ENCODE measurements around the gene CDH12. TPM values are rescaled to one million over a fixed set of nuclear protein-coding genes. Genes with fewer than 3 reads are reported as not detected.

The CDH12 gene
- total RNA-seq, 1 experiment from 2014 or later: not detected

GRCh38 chr5:21807953-21808352 lies 1045.2 kb downstream of the CDH12 start:
- RAD21 ChIA-PET (ENCODE audit: low non-redundant PET in 1 of 2, low total read pairs in 2 of 2, uncharacterized antibody in 2 of 2, unreplicated experiment in 2 of 2): no interaction called here
- POLR2A ChIA-PET: no interaction called here
- no peak overlapping the region for H2AFZ ChIP-seq (ENCODE audit: low read depth, low read length, poor library complexity, severe bottlenecking)
- H3K9me2 ChIP-seq (ENCODE audit: insufficient read depth): no peaks in the 10 kb centered on the region
- intact Hi-C loops (cut with micrococcal nuclease): no loop called here
- no peaks in the 10 kb centered on the region for H3K36me3 ChIP-seq (ENCODE audit: control insufficient read depth in 1 of 2, insufficient read depth in 2 of 2, low read length in 2 of 2)
- no peak overlapping the region for H3K4me2 ChIP-seq (ENCODE audit: low read length)
- DNase-seq (ENCODE audit: low read depth, low spot score): no peak
- no peak overlapping the region for H3K4me3 ChIP-seq (replicated peaks in 1 of 2; ENCODE audit: low read depth in 1 of 2, low read length in 2 of 2)
- no peak overlapping the region for H3K9ac ChIP-seq (ENCODE audit: low read length)
- no peaks in the 10 kb centered on the region for H3K79me2 ChIP-seq (ENCODE audit: insufficient read depth, low read length)
- H4K20me1 ChIP-seq (ENCODE audit: insufficient read depth): no peaks in the 10 kb centered on the region
- no peak overlapping the region for H3K27ac ChIP-seq (ENCODE audit: low read depth, low read length)
- H3K4me1 ChIP-seq (ENCODE audit: control insufficient read depth in 1 of 2, insufficient read depth in 2 of 2, low read length in 2 of 2): no peaks in the 10 kb centered on the region
- no TSS peak for BruUV-seq (replicated peaks)
- H3K27me3 ChIP-seq (ENCODE audit: insufficient read depth, low read length): no peaks in the 10 kb centered on the region
- no peak for ATAC-seq
- peaks cover 16 to 22% of the 10 kb centered on the region in 2 experiments; a peak in 3 of 4 replicates for H3K9me3 ChIP-seq (ENCODE audit: control insufficient read depth in 1 of 2, insufficient read depth in 1 of 2, low read depth in 1 of 2, low read length in 2 of 2)
- TF ChIP-seq REST (IDR thresholded peaks at IDR 0.05; ENCODE audit: low read depth) (no peak), ZNF274 (IDR thresholded peaks at IDR 0.05; ENCODE audit: low read depth, low read length) (no peak), MAX (IDR thresholded peaks at IDR 0.05) (no peak), SP1 (IDR thresholded peaks at IDR 0.05; ENCODE audit: low read depth) (no peak), RAD21 (IDR thresholded peaks at IDR 0.05; ENCODE audit: low read depth) (no peak), SRF (IDR thresholded peaks at IDR 0.05; ENCODE audit: low read depth) (no peak), CBX3 (IDR thresholded peaks at IDR 0.05; ENCODE audit: low read depth) (no peak), EZH2 (IDR thresholded peaks at IDR 0.05) (no peak), ATF3 (IDR thresholded peaks at IDR 0.05) (no peak), YY1 (IDR thresholded peaks at IDR 0.05; ENCODE audit: extremely low read depth, insufficient replicate concordance, low read depth, low read length) (no peak)
- CTCF ChIA-PET: no interaction called here
